ENCODE results near the gene SKP1.

SKP1 gene

GRCh38 chr5:134142052-134142451, 34.7 kb downstream of the SKP1 start:
- no peak for DNase-seq

- DNase-seq = no peak
Observed at GRCh38 chr5:134141331-134142050, 35.3 kb downstream of the SKP1 start.

GRCh38 chr5:134140530-134141201, 36.1 kb downstream of the SKP1 start:
- DNase-seq = peak; percentile 35

GRCh38 chr5:134139891-134140469, 36.8 kb downstream of the SKP1 start:
- no peak for DNase-seq

GRCh38 chr5:134139377-134139851, 37.3 kb downstream of the SKP1 start:
- no peak for DNase-seq

GRCh38 chr5:134138416-134139376, 38.1 kb downstream of the SKP1 start:
- DNase-seq = no peak

GRCh38 chr5:134136771-134137170, 40.0 kb downstream of the SKP1 start:
- no peak for DNase-seq

GRCh38 chr5:134136221-134136631, 40.5 kb downstream of the SKP1 start:
- DNase-seq = no peak

- DNase-seq = no peak
Observed at GRCh38 chr5:134135091-134135655, 41.6 kb downstream of the SKP1 start.

GRCh38 chr5:134133995-134134541, 42.7 kb downstream of the SKP1 start:
- DNase-seq = no peak

GRCh38 chr5:134133188-134133994, 43.4 kb downstream of the SKP1 start:
- no peak for DNase-seq

- no peak for DNase-seq
Observed at GRCh38 chr5:134132372-134133187, 44.2 kb downstream of the SKP1 start.

GRCh38 chr5:134131578-134132350, 45.0 kb downstream of the SKP1 start:
- DNase-seq = no peak

- DNase-seq = no peak
Observed at GRCh38 chr5:134131165-134131564, 45.6 kb downstream of the SKP1 start.

- no peak for DNase-seq
Observed at GRCh38 chr5:134130239-134130945, 46.4 kb downstream of the SKP1 start.

GRCh38 chr5:134129411-134130238, 47.1 kb downstream of the SKP1 start:
- no peak for DNase-seq

GRCh38 chr5:134128648-134128995, 48.1 kb downstream of the SKP1 start:
- DNase-seq = no peak
